Transverse colon (tissue), 3 donors: ENCODE data around the gene LTBP2.

Experiments used
- EP300 ChIP-seq: sonication (generic); formaldehyde crosslinking; IDR thresholded peaks from one replicate; pipeline ENCODE4 v1.6.1; 2017; ENCODE audit warnings: antibody characterized with exemption, low read depth
- POLR2A ChIP-seq: fragments of 450-650 bp; IDR thresholded peaks from one replicate; pipeline ENCODE4 v1.6.1; 2016; ENCODE audit warnings: antibody characterized with exemption, mild to moderate bottlenecking, moderate library complexity
- POLR2AphosphoS5 ChIP-seq, 3 donors: sonication (generic); formaldehyde crosslinking; IDR thresholded peaks; one replicate each; pipeline ENCODE4 v1.6.1; 2016; ENCODE audit warnings: antibody characterized with exemption in 3 of 3

GRCh38 chr14:74641601-74642391, 29.8 kb upstream of the LTBP2 start:
- TF ChIP-seq EP300, result no peak
- no peak for TF ChIP-seq POLR2AphosphoS5 (IDR thresholded peaks at IDR 0.05)
- TF ChIP-seq POLR2A, result no peak
